IMR-90 (cell line): ENCODE results near the gene HINT3. TPM values are rescaled to one million over a fixed set of nuclear protein-coding genes. Genes with fewer than 3 reads are reported as not detected.
A peak's percentile ranks its signal among the peaks of the same experiment; 100 is the strongest.

Experiments
- ATAC-seq: fragments of 200-7000 bp; cut with Tn5 transposase; 2 replicates; pipeline ENCODE4 v1.9.1; 2020; ENCODE audit warnings: low read depth, mild to moderate bottlenecking, moderate library complexity
- BruUV-seq: library from RNA; stranded (reverse); fragments of 400-500 nt; replicated peaks from 2 replicates; lab custom pipeline; 2021; lab: Mats Ljungman, UMichigan
- CTCF ChIA-PET: fragments of 300-600 bp; formaldehyde crosslinking; extraction: SDS; loops from one replicate; lab custom pipeline; 2021; ENCODE audit warnings: antibody characterized with exemption; lab: Yijun Ruan, JAX
- POLR2A ChIA-PET: fragments of 300-600 bp; sonication (Branson Sonifier 250); formaldehyde crosslinking; loops from one replicate; lab custom pipeline; 2022; ENCODE audit warnings: antibody characterized with exemption; ENCODE audit not compliant: unreplicated experiment; lab: Charles Lee
- DNase-seq: peaks from one replicate; pipeline ENCODE4 v3.0.0; 2013
- H2AFZ ChIP-seq: replicated peaks from 2 replicates; pipeline ENCODE3; 2013; ENCODE audit warnings: low read length, mild to moderate bottlenecking; ENCODE audit not compliant: poor library complexity
- H2AK5ac ChIP-seq: 2 replicates; pipeline ENCODE4 v1.6.1; 2013; ENCODE audit warnings: low read depth, low read length, inconsistent platforms
- H2AK9ac ChIP-seq: replicated peaks from 2 replicates; pipeline ENCODE3; 2013; ENCODE audit warnings: mild to moderate bottlenecking, low read depth, low read length, moderate library complexity; ENCODE audit not compliant: poor library complexity
- H2BK120ac ChIP-seq: 2 replicates; pipeline ENCODE4 v1.6.1; 2013; ENCODE audit warnings: low read depth, low read length, inconsistent platforms
- H2BK15ac ChIP-seq: 3 replicates; pipeline ENCODE4 v1.6.1; 2013; ENCODE audit warnings: low read depth, low read length, inconsistent platforms
- H2BK20ac ChIP-seq: 2 replicates; pipeline ENCODE4 v1.6.1; 2013; ENCODE audit warnings: low read depth, mild to moderate bottlenecking, inconsistent platforms, low read length, moderate library complexity
- H2BK5ac ChIP-seq: 2 replicates; pipeline ENCODE4 v1.6.1; 2013; ENCODE audit warnings: mild to moderate bottlenecking, low read depth, low read length, inconsistent platforms; ENCODE audit not compliant: poor library complexity, severe bottlenecking
- H3K14ac ChIP-seq: replicated peaks from 2 replicates; pipeline ENCODE4 v1.6.1; 2013; ENCODE audit warnings: low read depth, low read length, inconsistent platforms
- H3K18ac ChIP-seq: 2 replicates; pipeline ENCODE4 v1.6.1; 2013; ENCODE audit warnings: low read depth, low read length, control low read depth
- H3K23ac ChIP-seq: 2 replicates; pipeline ENCODE4 v1.6.1; 2013; ENCODE audit warnings: low read depth, low read length, inconsistent platforms
- H3K27ac ChIP-seq: 2 replicates; pipeline ENCODE4 v1.5.1; 2013; ENCODE audit warnings: mild to moderate bottlenecking, control low read depth, low read length; ENCODE audit not compliant: insufficient read depth
- H3K27me3 ChIP-seq: 2 replicates; pipeline ENCODE4 v1.6.1; 2013; ENCODE audit warnings: low read length; ENCODE audit not compliant: control insufficient read depth, insufficient read depth
- H3K36me3 ChIP-seq: 2 replicates; pipeline ENCODE4 v1.6.1; 2013; ENCODE audit warnings: low read length, mixed read lengths; ENCODE audit not compliant: control insufficient read depth, insufficient read depth
- H3K4ac ChIP-seq: 2 replicates; pipeline ENCODE4 v1.6.1; 2013; ENCODE audit warnings: low read depth, low read length, inconsistent platforms
- H3K4me1 ChIP-seq: 2 replicates; pipeline ENCODE4 v1.6.1; 2013; ENCODE audit warnings: low read length, mixed read lengths; ENCODE audit not compliant: control insufficient read depth, insufficient read depth
- H3K4me2 ChIP-seq: 2 replicates; pipeline ENCODE4 v1.6.1; 2013; ENCODE audit warnings: low read depth, mild to moderate bottlenecking, control low read depth, low read length, moderate library complexity
- H3K4me3 ChIP-seq: 2 replicates; pipeline ENCODE4 v1.5.1; 2013; ENCODE audit warnings: low read depth, mild to moderate bottlenecking, control low read depth, low read length, moderate library complexity; ENCODE audit not compliant: insufficient read depth
- H3K56ac ChIP-seq: 2 replicates; pipeline ENCODE4 v1.6.1; 2013; ENCODE audit warnings: low read length, inconsistent platforms; ENCODE audit not compliant: insufficient read depth; ENCODE audit errors: extremely low read depth
- H3K79me1 ChIP-seq, 2 experiments: 2 replicates each; pipeline ENCODE4 v1.6.1; 2013; ENCODE audit warnings: low read length in 2 of 2, inconsistent platforms in 1 of 2, low read depth in 1 of 2
- H3K9ac ChIP-seq: 2 replicates; pipeline ENCODE4 v1.6.1; 2013; ENCODE audit warnings: low read depth, low read length, control low read depth
- H3K9me1 ChIP-seq: 2 replicates; pipeline ENCODE4 v1.6.1; 2013; ENCODE audit warnings: low read length, inconsistent platforms; ENCODE audit not compliant: insufficient read depth
- H3K9me3 ChIP-seq: 2 replicates; pipeline ENCODE4 v1.6.1; 2013; ENCODE audit warnings: low read length; ENCODE audit not compliant: control insufficient read depth, insufficient read depth
- H4K20me1 ChIP-seq: 2 replicates; pipeline ENCODE4 v1.6.1; 2013; ENCODE audit warnings: low read length, inconsistent platforms; ENCODE audit not compliant: insufficient read depth
- H4K5ac ChIP-seq: 2 replicates; pipeline ENCODE4 v1.6.1; 2013; ENCODE audit warnings: mild to moderate bottlenecking, low read depth, low read length, control low read depth
- H4K8ac ChIP-seq, 2 experiments: 2 replicates each; pipeline ENCODE4 v1.6.1; 2013; ENCODE audit warnings: low read depth in 2 of 2, low read length in 2 of 2, control low read depth in 1 of 2, inconsistent platforms in 1 of 2
- H4K91ac ChIP-seq: 2 replicates; pipeline ENCODE4 v1.6.1; 2013; ENCODE audit warnings: low read depth, low read length, inconsistent platforms; ENCODE audit not compliant: insufficient read depth
- BHLHE40 ChIP-seq: fragments of 150-350 bp; IDR thresholded peaks from 2 replicates; pipeline ENCODE4 v1.6.1; 2016; ENCODE audit warnings: mild to moderate bottlenecking, low read depth, low read length
- CEBPB ChIP-seq: IDR thresholded peaks from 2 replicates; pipeline ENCODE4 v1.6.1; 2012; ENCODE audit warnings: low read depth, low read length, improper control_type of control experiment
- CHD1 ChIP-seq: IDR thresholded peaks from 2 replicates; pipeline ENCODE4 v1.6.1; 2012; ENCODE audit warnings: low read depth, low read length, improper control_type of control experiment
- CTCF ChIP-seq: conservative IDR thresholded peaks from 2 replicates; pipeline ENCODE4 v1.5.1; 2012; ENCODE audit warnings: mild to moderate bottlenecking, low read depth, low read length, improper control_type of control experiment
- FOS ChIP-seq: fragments of 150-350 bp; IDR thresholded peaks from 2 replicates; pipeline ENCODE4 v1.6.1; 2016; ENCODE audit warnings: low read depth, low read length
- MAFK ChIP-seq: IDR thresholded peaks from 2 replicates; pipeline ENCODE4 v1.6.1; 2012; ENCODE audit warnings: low read depth, low read length, improper control_type of control experiment
- MAZ ChIP-seq: IDR thresholded peaks from 2 replicates; pipeline ENCODE4 v1.6.1; 2012; ENCODE audit warnings: low read depth, mild to moderate bottlenecking, low read length, improper control_type of control experiment, moderate library complexity, borderline replicate concordance
- MXI1 ChIP-seq: IDR thresholded peaks from 2 replicates; pipeline ENCODE4 v1.6.1; 2012; ENCODE audit warnings: low read depth, mild to moderate bottlenecking, low read length, moderate library complexity, borderline replicate concordance
- NFE2L2 ChIP-seq: fragments of 150-350 bp; IDR thresholded peaks from 2 replicates; pipeline ENCODE4 v1.6.1; 2016; ENCODE audit warnings: low read depth, mild to moderate bottlenecking, low read length
- POLR2A ChIP-seq: IDR thresholded peaks from 2 replicates; pipeline ENCODE4 v1.6.1; 2012; ENCODE audit warnings: mild to moderate bottlenecking, low read depth, low read length
- RAD21 ChIP-seq: IDR thresholded peaks from 2 replicates; pipeline ENCODE4 v1.6.1; 2012; ENCODE audit warnings: low read length, improper control_type of control experiment
- RCOR1 ChIP-seq: IDR thresholded peaks from 2 replicates; pipeline ENCODE4 v1.6.1; 2012; ENCODE audit warnings: mild to moderate bottlenecking, low read length, improper control_type of control experiment; ENCODE audit not compliant: insufficient replicate concordance
- RFX5 ChIP-seq: IDR thresholded peaks from 2 replicates; pipeline ENCODE4 v1.8.0; 2012; ENCODE audit warnings: low read depth, mild to moderate bottlenecking, low read length, moderate library complexity
- SMC3 ChIP-seq: fragments of 150-350 bp; IDR thresholded peaks from 2 replicates; pipeline ENCODE4 v1.6.1; 2016; ENCODE audit warnings: low read depth, mild to moderate bottlenecking, antibody characterized with exemption, low read length, moderate library complexity
- USF2 ChIP-seq: fragments of 150-350 bp; IDR thresholded peaks from 2 replicates; pipeline ENCODE4 v1.6.1; 2017; ENCODE audit warnings: mild to moderate bottlenecking, antibody characterized with exemption, low read length, low read depth
- WGBS, 2 experiments: methylation state at CpG; one replicate each; pipeline versions ENCODE4 v1.1.5 to v1.1.7; 2013; ENCODE audit warnings: missing lambda C conversion rate in 2 of 2; ENCODE audit not compliant: insufficient read length in 1 of 2; ENCODE audit errors: extremely low coverage in 2 of 2; 5-methylcytosine and 5-hydroxymethylcytosine counted together
- dilution Hi-C: fragments of 300-500 bp; cut with HindIII; formaldehyde crosslinking; loops from one replicate; pipeline ENCODE4 v1.14.3; 2018; ENCODE audit warnings: low sequenced_read_pairs; ENCODE audit not compliant: unreplicated experiment
- in situ Hi-C: fragments of 300-500 bp; cut with MboI; formaldehyde crosslinking; loops from 3 replicates; pipeline ENCODE4 v1.14.3; 2019; ENCODE audit warnings: low sequenced_read_pairs, inconsistent platforms, mixed read lengths
- intact Hi-C: fragments of 100-400 bp; cut with micrococcal nuclease; formaldehyde crosslinking; loops from 2 replicates; pipeline ENCODE4 v1.10.0; 2022
- polyA plus RNA-seq, 3 experiments: library from polyadenylated mRNA; depleted of rRNA; stranded (reverse); fragments of >200 nt; gene quantifications; 2 replicates each; pipeline ENCODE4 v1.2.3, GENCODE V29; 2012; ENCODE audit warnings: low replicate concordance in 1 of 3
- total RNA-seq: library from RNA; depleted of rRNA; stranded (reverse); fragments of >200 nt; gene quantifications from 2 replicates; pipeline ENCODE4 v1.2.3, GENCODE V29; 2012
- TF ChIP-seq, protein P1 (sequence below): fragments of 150-350 bp; IDR thresholded peaks from 2 replicates; pipeline ENCODE4 v1.6.1; 2016; ENCODE audit warnings: low read depth, mild to moderate bottlenecking, low read length, moderate library complexity, borderline replicate concordance

The HINT3 gene
- total and polyA plus RNA-seq, 2 of the 4 experiments (the other 2 are of a cell fraction), result 3.4 to 6.5 TPM

- Histone ChIP-seq H3K4me1 (peaks cover 26% of the 10 kb centered on the region), H3K79me1 (no peaks in the 10 kb centered on the region), H3K9me1 (peaks cover 6% of the 10 kb centered on the region), H4K8ac (peak overlapping the region in 1 of 2 experiments; percentile 62; a peak in 2 of 4 replicates), H4K20me1 (no peaks in the 10 kb centered on the region), H3K4me2 (no peak overlapping the region), H2BK15ac (0 out of 3 replicates have a peak overlapping the region, but pooled peaks have one; percentile 68), H2AFZ (peak overlapping the region; percentile 35), H4K91ac (peak overlapping the region; percentile 77), H3K14ac (peak overlapping the region; percentile 22; the same call in 1 of the 2 replicates), H3K27ac (no peak overlapping the region), H3K23ac (no peak overlapping the region), H3K18ac (peak overlapping the region; percentile 45), H4K5ac (peak overlapping the region; percentile 34; the same call in 1 of the 2 replicates), H2BK20ac (peak overlapping the region; percentile 91), H3K27me3 (no peaks in the 10 kb centered on the region), H3K56ac (no peak overlapping the region), H2BK5ac (peak overlapping the region; percentile 49), H2BK120ac (peak overlapping the region; percentile 86), H3K4ac (peak overlapping the region; percentile 79), H2AK5ac (peak overlapping the region; percentile 11), H3K9me3 (no peaks in the 10 kb centered on the region), H3K36me3 (no peaks in the 10 kb centered on the region), H2AK9ac (no peak overlapping the region), H3K9ac (no peak overlapping the region), H3K4me3 (no peak overlapping the region)
- ATAC-seq, result no peak
- WGBS, 2 experiments, result no CpG with 5 or more reads among the region's 2 CpGs
- dilution Hi-C loops, result no loop called here
- DNase-seq, result peak; percentile 49
- intact Hi-C loops, result loop anchor here (5.0 kb wide), 1 partner anchor 75 kb away; no protein-coding TSS in a partner anchor
- no peak for TF ChIP-seq MAZ
- no peak for TF ChIP-seq BHLHE40
- TF ChIP-seq POLR2A, result no peak
- no peak for TF ChIP-seq MXI1
- TF ChIP-seq CEBPB, result no peak
- no peak for TF ChIP-seq RAD21
- TF ChIP-seq RFX5, result no peak
- TF ChIP-seq MAFK, result no peak
- TF ChIP-seq CHD1, result no peak
- TF ChIP-seq, protein P1, sequence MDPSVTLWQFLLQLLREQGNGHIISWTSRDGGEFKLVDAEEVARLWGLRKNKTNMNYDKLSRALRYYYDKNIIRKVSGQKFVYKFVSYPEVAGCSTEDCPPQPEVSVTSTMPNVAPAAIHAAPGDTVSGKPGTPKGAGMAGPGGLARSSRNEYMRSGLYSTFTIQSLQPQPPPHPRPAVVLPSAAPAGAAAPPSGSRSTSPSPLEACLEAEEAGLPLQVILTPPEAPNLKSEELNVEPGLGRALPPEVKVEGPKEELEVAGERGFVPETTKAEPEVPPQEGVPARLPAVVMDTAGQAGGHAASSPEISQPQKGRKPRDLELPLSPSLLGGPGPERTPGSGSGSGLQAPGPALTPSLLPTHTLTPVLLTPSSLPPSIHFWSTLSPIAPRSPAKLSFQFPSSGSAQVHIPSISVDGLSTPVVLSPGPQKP, result no peak
- no peak for TF ChIP-seq CTCF
- no peak for TF ChIP-seq RCOR1
- no peak for TF ChIP-seq FOS
- no peak for TF ChIP-seq SMC3
- no peak for TF ChIP-seq USF2
- no peak for TF ChIP-seq NFE2L2
- ChIA-PET CTCF (interaction anchor here (0.7 to 1.1 kb wide), 3 partner anchors 9 to 11 kb away, joined by 3 to 5 read pairs (median 4); partner anchors contain the start of gene HINT3), POLR2A (no interaction called here)
- in situ Hi-C loops, result no loop called here
- BruUV-seq, result no TSS peak
Measured at GRCh38 chr6:125947615-125948014, 9.0 kb upstream of the HINT3 start.
